Spleen (tissue), 11 donors: ENCODE results near the gene SPPL2C. TPM values are rescaled to one million over a fixed set of nuclear protein-coding genes. Genes with fewer than 3 reads are reported as not detected.

Experiments
- DNase-seq: peaks from one replicate; pipeline ENCODE4 v3.0.0-alpha.2; 2020
- H3K27ac ChIP-seq, 8 donors: fragments of 200-600 bp; sonication (generic) in 7 of 8; 1 replicate in 4 of 8; 2 replicates in 4 of 8; pipeline versions ENCODE4 v1.5.0 to v1.8.0; 2016 to 2021; ENCODE audit warnings: inconsistent platforms in 4 of 8, mild to moderate bottlenecking in 4 of 8, moderate library complexity in 1 of 8
- H3K27me3 ChIP-seq, 7 donors: fragments of 200-600 bp; sonication (generic) in 6 of 7; replicated peaks in 1 of 7; 1 replicate in 4 of 7; 2 replicates in 3 of 7; pipeline versions ENCODE4 v1.5.0 to v1.8.0; 2016 to 2021; ENCODE audit warnings: inconsistent platforms in 3 of 7, mild to moderate bottlenecking in 1 of 7
- H3K36me3 ChIP-seq, 6 donors: fragments of 200-600 bp; sonication (generic) in 5 of 6; 1 replicate in 4 of 6; 2 replicates in 2 of 6; pipeline versions ENCODE4 v1.5.0 to v1.8.0; 2016 to 2021; ENCODE audit warnings: inconsistent platforms in 2 of 6
- H3K4me1 ChIP-seq, 6 donors: fragments of 200-600 bp; sonication (generic) in 5 of 6; 1 replicate in 3 of 6; 2 replicates in 3 of 6; pipeline versions ENCODE4 v1.5.0 to v1.8.0; 2016 to 2021; ENCODE audit warnings: inconsistent platforms in 3 of 6
- H3K4me3 ChIP-seq, 8 donors: fragments of 200-600 bp; sonication (generic) in 7 of 8; 1 replicate in 4 of 8; 2 replicates in 4 of 8; pipeline versions ENCODE4 v1.5.0 to v1.8.0; 2016 to 2021; ENCODE audit warnings: inconsistent platforms in 4 of 8, mild to moderate bottlenecking in 4 of 8, moderate library complexity in 2 of 8
- H3K9me3 ChIP-seq, 8 donors: fragments of 200-600 bp; sonication (generic) in 7 of 8; 1 replicate in 4 of 8; 2 replicates in 4 of 8; pipeline versions ENCODE4 v1.5.0 to v1.8.0; 2016 to 2021; ENCODE audit warnings: inconsistent platforms in 4 of 8
- CTCF ChIP-seq, 11 experiments: fragments of 200-600 bp in 7 of 11; fragments of 450-650 bp in 4 of 11; sonication (generic) in 4 of 11; IDR thresholded peaks in 8 of 11; conservative IDR thresholded peaks in 3 of 11; 1 replicate in 7 of 11; 2 replicates in 4 of 11; pipeline versions ENCODE4 v1.4.0 to v1.8.0; 2016 to 2021; ENCODE audit warnings: antibody characterized with exemption in 11 of 11, inconsistent platforms in 4 of 11, mild to moderate bottlenecking in 1 of 11
- POLR2A ChIP-seq, 3 donors: fragments of 450-650 bp; IDR thresholded peaks; one replicate each; pipeline ENCODE4 v1.5.1; 2017; ENCODE audit warnings: antibody characterized with exemption in 3 of 3, mild to moderate bottlenecking in 1 of 3
- POLR2AphosphoS5 ChIP-seq, 3 donors: sonication (generic); formaldehyde crosslinking; IDR thresholded peaks; one replicate each; pipeline ENCODE4 v1.5.1; 2017; ENCODE audit warnings: antibody characterized with exemption in 3 of 3
- WGBS, 5 donors: extraction: QIAGEN DNeasy Blood & Tissue Kit in 3 of 5; methylation state at CpG; one replicate each; pipeline versions ENCODE4 v1.1.5 to v1.1.7; 2013 to 2018; 5-methylcytosine and 5-hydroxymethylcytosine counted together
- intact Hi-C: fragments of 100-400 bp; cut with DNase I; formaldehyde crosslinking; loops from one replicate; pipeline ENCODE4 v1.15.0; 2023; ENCODE audit warnings: low total_unique reads
- polyA plus RNA-seq, 3 donors: library from polyadenylated mRNA; stranded (reverse); fragments of 200-250 nt; gene quantifications; one replicate each; pipeline ENCODE4 v1.2.1, GENCODE V29; 2013
- total RNA-seq, 7 donors: library from RNA; depleted of rRNA in 3 of 7; stranded (reverse); fragments of >200 nt in 3 of 7; fragmentation: NEBNext Ultra II Directional in 4 of 7; extraction: Animal tissue kit (Norgen Biotek cat#: 25700) in 4 of 7; gene quantifications; one replicate each; pipeline versions ENCODE4 v1.1.0 to v1.2.1, GENCODE V29; 2016 to 2021
- donor health status: healthy with polysubstance abuse.
- donor health status: DM: no; HTN: no; CAD: no; lungs with moderate emphysema.
- donor health status: DM: no; HTN: no; CAD: no.
- donor health status: Bipolar disorder and iron deficiency.
- donor health status: healthy.
- donor health status: DM: no; HTN: no; CAD: no.
- donor health status: DM: yes; HTN: yes; CAD: no.

The SPPL2C gene
- total and polyA plus RNA-seq, 10 donors: not detected

GRCh38 chr17:45894022-45894784, 49.5 kb downstream of the SPPL2C start, which contains the start of gene MAPT:
Gene MAPT, plus strand, starts transcription at chr17:45894554. Its CDS starts 67,784 bp downstream, at chr17:45962338.
- TF ChIP-seq CTCF (IDR thresholded peaks at IDR 0.05 in 8 of 11, conservative IDR thresholded peaks at IDR 0.05 in 3 of 11): peak in 10 of 11 experiments; percentile 38 to 98 (median 94)
- TF ChIP-seq POLR2A (IDR thresholded peaks at IDR 0.05): no peak
- peak; percentile 64 to 82 (median 74) for TF ChIP-seq POLR2AphosphoS5 (IDR thresholded peaks at IDR 0.05)
- Histone ChIP-seq H3K36me3 (no peaks in the 10 kb centered on the region), H3K27me3 (peaks cover 3 to 62% (median 45%) of the 10 kb centered on the region in 7 donors), H3K27ac (peak within 1 kb of the TSS in 6 of 8 donors; percentile 36 to 72 (median 64)), H3K9me3 (no peaks in the 10 kb centered on the region), H3K4me1 (peaks cover 20 to 44% (median 34%) of the 10 kb centered on the region in 6 donors), H3K4me3 (peak within 1 kb of the TSS; percentile 53 to 95 (median 73))
- intact Hi-C loops: no loop called here
- DNase-seq: peak; percentile 96
- 2 to 6% (median 3%) methylated on average over 14 to 97 of the region's 97 CpGs for WGBS, 5 donors

DNA sequence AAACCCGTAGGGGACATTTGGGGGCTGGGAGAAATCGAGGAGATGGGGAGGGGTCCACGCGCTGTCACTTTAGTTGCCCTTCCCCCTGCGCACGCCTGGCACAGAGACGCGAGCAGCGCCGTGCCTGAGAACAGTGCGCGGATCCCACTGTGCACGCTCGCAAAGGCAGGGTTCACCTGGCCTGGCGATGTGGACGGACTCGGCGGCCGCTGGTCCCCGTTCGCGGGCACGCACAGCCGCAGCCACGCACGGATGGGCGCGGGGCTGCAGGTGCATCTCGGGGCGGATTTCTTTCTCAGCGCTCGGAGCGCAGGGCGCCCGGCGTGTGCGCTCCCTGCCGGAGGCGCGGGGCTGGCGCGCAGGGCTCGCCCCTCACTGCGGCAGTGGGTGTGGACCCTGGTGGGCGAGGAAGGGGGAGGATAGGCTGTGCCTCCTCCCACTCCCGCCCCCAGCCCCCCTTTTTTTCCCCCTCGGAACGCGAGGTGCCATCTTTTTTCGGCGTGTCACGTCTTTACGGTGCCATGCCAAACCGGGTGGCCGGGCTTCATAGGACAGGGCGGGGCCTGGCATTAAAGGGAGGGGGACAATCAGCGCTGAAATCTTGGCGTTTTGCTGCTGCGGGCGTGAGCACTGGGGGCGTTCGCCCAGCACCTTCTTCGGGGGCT, 50.8 kb downstream of the SPPL2C start:
- no peaks in the 10 kb centered on the region for H3K9me3 ChIP-seq
- TF ChIP-seq CTCF (IDR thresholded peaks at IDR 0.05 in 8 of 11, conservative IDR thresholded peaks at IDR 0.05 in 3 of 11) (no peak), POLR2AphosphoS5 (IDR thresholded peaks at IDR 0.05) (no peak), POLR2A (IDR thresholded peaks at IDR 0.05) (no peak)
- 0 to 1% (median 1%) methylated on average over 27 to 63 of the region's 63 CpGs for WGBS, 5 donors
- H3K4me3 ChIP-seq: peak overlapping the region; percentile 31 to 95 (median 73)
- H3K27ac ChIP-seq: no peak overlapping the region
- DNase-seq: no peak
- H3K27me3 ChIP-seq: peaks cover 3 to 74% (median 45%) of the 10 kb centered on the region in 7 donors
- H3K36me3 ChIP-seq: no peaks in the 10 kb centered on the region
- intact Hi-C loops: no loop called here
- peaks cover 20 to 44% (median 34%) of the 10 kb centered on the region in 6 donors for H3K4me1 ChIP-seq

DNA sequence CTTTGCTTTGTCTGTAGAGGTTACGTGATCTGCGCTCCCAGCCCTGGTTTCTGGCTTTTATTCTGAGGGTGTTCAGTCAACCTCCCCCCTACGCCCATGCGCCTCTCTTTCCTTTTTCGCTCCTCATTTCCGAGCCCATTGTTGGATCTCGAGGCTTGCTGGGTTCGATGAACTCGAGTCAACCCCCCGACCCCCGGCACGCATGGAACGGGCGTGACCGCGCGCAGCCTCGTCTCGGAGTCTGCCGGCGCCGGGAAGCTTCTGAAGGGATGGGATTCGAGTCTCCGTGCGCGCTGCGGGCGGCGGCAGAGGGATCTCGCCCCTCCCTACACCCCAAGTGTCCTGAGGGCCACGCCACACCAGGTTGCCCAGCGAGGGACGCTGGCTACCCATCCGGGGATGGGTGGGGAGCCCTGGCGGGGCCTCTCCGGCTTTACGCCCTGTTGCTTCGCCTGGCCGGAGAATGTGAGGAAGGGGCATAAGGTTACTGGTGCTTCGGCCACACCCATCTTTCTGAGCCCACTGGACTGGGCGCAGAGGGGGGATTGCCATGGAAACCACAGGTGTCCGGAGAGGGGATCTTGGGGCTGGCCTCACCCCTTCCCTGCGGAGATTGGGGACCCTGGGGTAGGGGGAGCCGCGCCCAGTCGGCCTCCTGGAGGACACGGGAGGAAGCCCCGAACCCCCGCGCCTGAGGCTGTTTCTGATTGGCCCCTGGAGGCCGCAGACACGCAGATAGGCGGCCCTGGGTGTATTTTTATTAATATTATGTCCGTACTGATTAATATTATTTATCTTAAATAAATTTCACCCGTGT, 51.5 kb downstream of the SPPL2C start:
- TF ChIP-seq POLR2A (IDR thresholded peaks at IDR 0.05) (no peak), CTCF (IDR thresholded peaks at IDR 0.05 in 8 of 11, conservative IDR thresholded peaks at IDR 0.05 in 3 of 11) (no peak), POLR2AphosphoS5 (IDR thresholded peaks at IDR 0.05) (no peak)
- Histone ChIP-seq H3K27ac (no peak overlapping the region), H3K36me3 (no peaks in the 10 kb centered on the region), H3K4me3 (peak overlapping the region; percentile 31 to 95 (median 73)), H3K9me3 (no peaks in the 10 kb centered on the region), H3K27me3 (peaks cover 3 to 82% (median 45%) of the 10 kb centered on the region in 7 donors), H3K4me1 (peaks cover 20 to 44% (median 34%) of the 10 kb centered on the region in 6 donors)
- intact Hi-C loops: no loop called here
- 6 to 11% (median 9%) methylated on average over 45 to 55 of the region's 55 CpGs for WGBS, 5 donors
- no peak for DNase-seq

Other genes starting within 250 kb of the SPPL2C start
- gene CRHR1, start 60.6 kb upstream of the SPPL2C start, total RNA-seq: not detected
- under 1 TPM in 1 of 3 donors, not detected in 2; 0.22 TPM for gene CRHR1, start 60.6 kb upstream of the SPPL2C start, polyA plus RNA-seq
- gene MAPT, start 49.7 kb downstream of the SPPL2C start, total RNA-seq: 1 to 10 TPM in 3 of 7 donors, under 1 TPM in 4; 0.32 to 1.6 (median 0.68) TPM
- under 1 TPM; 0.15 to 0.32 (median 0.20) TPM for gene MAPT, start 49.7 kb downstream of the SPPL2C start, polyA plus RNA-seq
- gene STH, start 154.4 kb downstream of the SPPL2C start, total RNA-seq: not detected
- not detected for gene STH, start 154.4 kb downstream of the SPPL2C start, polyA plus RNA-seq